Islet of Langerhans (tissue), 1 donor: ENCODE results near the gene VILL.
"Not testable (repeated sequence)": the region's sequence is repeated elsewhere in the genome, so short reads cannot be mapped to it uniquely, and the experiment has no call there.

Experiments used
- FAIRE-seq: peaks from one replicate; lab custom pipeline; 2011; peaks lifted over from hg19 to GRCh38; lab: Jason Lieb, UNC

The VILL gene

DNA sequence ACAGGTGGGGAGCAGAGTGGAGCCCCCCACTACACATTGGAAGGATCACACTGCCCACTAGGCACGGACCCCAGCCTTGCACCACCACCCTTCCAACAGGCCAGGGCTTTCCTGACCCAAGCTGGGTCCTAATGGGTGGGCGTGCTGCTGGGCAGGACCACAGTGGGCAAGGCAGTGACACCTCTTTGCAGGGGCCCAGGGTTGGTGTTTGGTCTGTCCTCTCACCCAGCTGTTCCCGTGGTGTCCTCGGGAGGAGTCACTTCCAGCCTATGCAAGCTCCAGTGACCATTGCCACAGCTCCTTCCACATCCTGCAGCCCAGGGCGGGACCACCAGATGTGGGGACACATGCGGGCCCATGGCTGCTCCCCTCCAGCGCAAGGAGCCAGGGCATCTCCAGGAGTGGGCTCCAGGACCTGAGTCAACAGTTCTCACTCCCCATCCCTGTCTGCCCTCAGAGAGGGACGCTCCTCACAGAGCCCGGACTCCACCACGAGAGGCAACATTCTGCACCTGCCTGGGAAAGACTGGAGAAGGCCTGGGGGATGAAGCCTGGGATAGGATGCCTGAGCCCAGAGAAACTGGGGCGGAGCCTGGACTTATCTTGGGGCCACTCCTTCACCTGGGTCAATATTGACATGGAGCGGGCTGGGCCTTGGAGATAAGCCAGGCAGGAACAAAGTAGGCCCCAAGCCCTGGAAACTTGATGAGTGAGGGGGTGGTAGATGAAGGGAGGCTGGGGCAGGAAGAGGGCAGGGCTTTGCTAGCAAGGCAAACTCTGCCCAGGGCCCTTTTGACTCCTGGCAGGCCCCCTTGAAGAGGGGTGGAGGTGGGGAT is 3.9 kb upstream of the VILL start:
- no peak for FAIRE-seq

DNA sequence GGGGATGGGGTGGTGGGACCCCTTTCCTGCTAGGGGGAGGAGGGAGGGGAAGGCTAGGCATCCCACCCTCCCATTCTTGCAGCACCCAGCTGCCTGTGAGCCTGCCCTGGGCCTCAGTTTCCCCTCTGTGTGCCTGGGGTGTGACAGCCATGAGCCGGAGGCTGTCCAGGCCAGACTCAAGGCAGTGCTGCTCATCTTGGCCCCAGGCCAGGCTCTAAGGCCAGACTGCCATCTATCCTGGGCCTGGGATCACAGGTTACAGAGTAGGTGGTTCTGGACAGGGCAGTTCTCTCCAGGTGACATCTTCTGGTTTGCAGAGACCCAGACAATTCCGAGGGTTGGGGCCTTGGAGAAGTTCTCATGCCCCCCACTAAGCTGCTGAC is 3.3 kb upstream of the VILL start:
- no peak for FAIRE-seq

DNA sequence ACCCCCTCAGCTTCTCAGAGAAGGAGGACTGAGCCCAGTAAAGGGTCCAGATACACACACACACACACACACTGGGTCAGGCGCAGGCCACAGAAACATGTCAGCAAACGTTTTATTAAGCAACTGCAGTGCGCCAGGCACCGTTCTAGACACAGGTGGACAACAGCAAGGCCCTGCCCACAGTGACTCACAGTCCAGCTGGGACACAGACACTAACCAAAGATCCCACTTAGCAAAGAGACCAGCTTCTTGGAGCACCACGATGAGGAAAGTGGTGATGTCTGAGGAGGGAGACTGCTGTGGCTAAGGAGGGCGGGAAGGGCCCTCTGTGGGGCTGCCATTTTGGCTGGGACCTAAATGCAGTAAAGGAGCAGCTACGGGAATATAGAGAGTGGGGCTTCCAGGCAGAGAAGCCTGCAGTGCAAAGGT is 2.8 kb upstream of the VILL start:
- FAIRE-seq: no peak

DNA sequence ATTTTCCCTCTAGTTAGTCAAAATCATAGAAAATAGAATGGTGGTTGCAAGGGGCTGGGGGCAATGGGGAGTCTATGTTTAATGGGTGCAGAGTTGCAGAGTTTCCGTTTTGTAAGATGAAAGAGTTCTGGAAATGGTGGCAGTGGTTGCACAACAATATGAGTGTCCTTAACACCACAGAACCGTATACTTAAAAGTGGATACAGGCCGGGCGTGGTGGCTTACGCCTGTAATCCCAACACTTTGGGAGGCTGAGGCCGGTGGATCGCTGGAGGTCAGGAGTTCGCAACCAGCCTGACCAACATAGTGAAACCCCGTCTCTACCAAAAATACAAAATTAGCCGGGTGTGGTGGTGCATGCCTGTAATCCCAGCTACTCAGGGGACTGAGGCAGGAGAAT is 2.2 kb upstream of the VILL start:
- FAIRE-seq: not testable (repeated sequence)

DNA sequence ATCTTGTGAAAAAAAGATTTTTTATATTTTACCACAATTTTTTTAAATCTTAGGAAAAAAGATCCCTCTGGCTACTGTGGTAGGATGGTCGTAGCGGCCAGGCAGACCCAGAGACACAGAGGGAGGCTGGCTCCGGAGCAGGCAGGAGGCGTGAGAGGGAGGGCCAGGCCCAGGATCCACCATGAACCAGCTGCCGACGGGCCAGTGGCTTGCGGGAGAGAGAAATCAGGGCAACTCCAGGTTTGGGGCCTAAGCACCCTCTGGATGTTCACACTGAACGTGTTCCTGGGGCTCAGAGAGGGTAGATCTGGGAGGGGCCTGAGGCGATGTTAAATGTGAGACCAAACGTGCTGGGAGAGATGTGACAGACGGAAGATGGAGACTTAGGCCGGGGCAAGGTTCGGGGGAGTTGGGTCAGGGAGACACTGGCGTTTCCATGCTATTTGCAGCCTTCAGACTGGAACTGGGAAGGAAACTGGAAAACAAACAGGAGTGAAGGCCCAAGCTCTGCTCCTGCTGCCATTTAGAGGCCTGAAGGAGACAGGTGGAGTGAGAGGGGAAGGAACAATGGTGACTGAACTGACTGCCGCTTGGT is 1.6 kb upstream of the VILL start:
- no peak for FAIRE-seq

DNA sequence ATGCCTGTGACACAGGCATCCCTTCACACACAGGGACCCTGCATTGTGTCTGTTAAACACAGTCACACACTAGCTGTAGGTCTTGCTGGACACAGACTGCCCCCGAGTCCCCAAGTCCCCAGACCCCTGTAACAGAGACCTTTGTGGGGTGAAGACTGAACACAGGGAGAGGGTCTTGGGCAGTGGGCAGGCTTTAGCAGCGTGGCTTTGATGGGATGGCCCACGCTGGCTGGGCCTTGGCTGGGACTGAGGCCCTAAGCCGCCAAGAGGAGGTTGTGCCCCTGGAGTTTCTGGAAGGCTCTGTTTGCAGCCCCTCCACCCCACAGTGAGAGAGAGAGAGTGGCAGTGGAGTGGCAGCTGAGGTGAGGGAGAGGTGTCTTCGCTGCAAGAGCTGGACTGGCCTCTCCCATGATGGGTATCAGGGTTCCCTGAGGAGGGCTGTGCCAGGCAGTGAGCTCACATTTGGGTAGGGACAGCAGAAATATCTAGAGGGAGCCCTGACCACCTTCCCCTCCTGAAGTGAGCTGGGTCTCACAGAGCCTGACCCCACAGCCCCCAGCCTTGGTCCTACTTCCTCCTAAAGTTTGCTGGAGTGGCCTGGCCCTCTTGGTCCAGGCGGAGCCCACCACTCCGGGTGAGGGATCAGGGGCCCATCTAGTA is 635 bp upstream of the VILL start:
- no peak for FAIRE-seq

DNA sequence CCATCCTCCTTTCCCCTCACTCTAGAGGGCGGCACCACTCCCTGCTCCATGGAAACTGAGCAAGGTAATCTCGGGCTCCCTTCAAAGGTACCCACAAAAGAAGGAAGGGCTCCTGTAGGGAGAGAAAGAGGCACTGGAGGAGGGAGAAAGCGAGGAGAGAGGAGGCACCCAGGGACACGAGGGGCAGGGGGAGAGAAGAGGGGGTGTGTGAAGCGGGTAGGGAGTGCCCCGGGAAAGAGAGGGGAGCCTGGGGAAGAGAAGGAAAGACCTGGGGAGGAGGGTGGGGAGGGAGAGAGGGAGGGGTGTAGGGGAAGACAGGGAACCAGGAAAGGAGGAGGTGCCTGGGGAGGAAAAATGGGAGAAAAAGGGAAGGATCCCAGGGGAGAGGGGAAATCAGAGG is 523 bp downstream of the VILL start:
- FAIRE-seq: no peak

DNA sequence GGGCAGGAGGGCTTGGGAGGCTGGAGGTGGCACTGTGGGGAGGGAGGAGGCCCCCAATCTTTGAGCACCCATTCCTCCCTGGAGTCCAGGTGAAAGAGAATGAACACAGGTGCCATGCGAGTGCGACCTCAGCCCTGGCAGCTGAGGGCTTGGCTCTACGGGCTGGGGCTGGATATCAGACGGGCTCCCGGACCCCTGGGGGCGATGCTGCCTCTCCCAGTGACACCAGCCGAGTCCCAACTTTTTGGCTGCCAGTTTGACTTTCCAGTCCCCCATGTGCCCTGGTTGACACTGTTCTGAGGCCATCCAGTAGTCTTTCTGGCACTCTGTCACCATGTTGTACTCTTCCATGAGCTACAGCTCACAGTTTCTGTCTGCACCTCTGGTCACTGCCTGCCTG is 1.2 kb downstream of the VILL start:
- FAIRE-seq: no peak

DNA sequence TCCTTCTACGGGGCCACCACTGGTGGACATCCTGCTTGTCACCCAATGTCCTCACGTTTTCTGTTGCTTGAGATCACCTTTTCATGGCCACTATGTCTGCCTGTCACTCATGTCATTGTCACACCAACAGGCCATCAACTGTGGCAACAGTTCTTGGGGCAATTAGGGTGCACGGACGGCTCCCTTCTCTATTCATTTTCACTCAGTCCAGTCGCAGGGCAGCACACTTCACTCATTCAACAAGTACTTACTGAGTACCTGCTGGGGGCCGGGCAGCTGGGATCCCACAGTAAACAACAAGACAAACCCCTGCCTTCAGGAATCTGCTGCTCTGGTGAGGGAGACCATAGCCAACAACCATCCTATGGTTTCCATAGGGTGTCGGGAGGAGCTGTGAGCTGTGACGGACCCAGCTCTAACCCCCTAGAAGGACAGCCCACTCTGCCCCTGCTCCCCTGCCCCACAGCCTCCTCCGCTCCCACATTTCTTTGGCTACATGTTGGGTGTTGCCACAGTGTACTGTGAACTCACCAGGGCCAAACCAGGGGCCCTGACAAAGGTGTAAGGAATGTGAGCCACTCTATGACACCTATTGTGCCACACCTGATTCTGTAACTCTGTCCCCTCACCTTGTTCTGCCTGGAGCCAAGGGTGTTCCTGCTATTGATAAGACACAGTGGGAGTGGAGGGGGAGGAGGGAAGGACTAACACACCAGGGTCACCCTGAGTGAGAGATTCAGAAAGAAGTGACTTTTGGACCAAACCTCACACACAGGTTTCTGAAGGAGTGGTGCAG is 1.9 kb downstream of the VILL start:
- FAIRE-seq: no peak

DNA sequence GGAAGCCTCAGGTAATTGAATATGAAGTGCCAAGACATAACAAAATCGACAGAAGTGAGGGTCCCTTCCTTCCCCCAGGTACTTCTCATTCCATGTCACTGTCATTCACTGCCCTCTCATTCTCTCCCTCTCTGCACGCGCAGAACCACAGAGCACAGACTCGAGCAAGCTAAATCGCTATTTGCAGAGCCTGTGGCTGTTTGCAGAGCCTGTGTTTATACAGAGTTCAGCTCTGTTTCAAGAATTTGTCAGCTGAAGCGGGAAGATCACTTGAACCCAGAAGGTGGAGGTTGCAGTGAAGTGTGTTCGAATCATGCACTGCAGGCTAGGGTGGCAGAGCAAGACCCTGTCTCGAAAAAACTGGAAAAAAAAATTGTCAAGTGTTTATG is 2.5 kb downstream of the VILL start:
- no peak for FAIRE-seq

DNA sequence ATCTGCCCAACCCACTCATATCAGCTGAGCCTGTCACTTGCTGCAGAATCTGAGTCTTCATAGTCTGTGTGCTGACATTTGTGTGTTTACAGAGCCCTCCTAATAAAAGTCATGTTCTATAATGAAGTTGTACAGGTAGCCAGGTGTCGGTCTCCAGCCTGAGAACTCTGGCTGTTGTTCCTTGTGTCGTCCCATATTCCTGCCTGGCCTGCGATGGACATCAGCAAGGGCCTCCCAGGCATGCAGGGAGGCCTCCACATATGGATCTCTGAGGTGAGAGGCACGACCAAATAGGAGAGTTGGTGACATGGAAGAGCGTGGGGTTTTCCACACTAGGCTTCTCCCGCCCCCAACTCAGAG is 2.9 kb downstream of the VILL start:
- no peak for FAIRE-seq

DNA sequence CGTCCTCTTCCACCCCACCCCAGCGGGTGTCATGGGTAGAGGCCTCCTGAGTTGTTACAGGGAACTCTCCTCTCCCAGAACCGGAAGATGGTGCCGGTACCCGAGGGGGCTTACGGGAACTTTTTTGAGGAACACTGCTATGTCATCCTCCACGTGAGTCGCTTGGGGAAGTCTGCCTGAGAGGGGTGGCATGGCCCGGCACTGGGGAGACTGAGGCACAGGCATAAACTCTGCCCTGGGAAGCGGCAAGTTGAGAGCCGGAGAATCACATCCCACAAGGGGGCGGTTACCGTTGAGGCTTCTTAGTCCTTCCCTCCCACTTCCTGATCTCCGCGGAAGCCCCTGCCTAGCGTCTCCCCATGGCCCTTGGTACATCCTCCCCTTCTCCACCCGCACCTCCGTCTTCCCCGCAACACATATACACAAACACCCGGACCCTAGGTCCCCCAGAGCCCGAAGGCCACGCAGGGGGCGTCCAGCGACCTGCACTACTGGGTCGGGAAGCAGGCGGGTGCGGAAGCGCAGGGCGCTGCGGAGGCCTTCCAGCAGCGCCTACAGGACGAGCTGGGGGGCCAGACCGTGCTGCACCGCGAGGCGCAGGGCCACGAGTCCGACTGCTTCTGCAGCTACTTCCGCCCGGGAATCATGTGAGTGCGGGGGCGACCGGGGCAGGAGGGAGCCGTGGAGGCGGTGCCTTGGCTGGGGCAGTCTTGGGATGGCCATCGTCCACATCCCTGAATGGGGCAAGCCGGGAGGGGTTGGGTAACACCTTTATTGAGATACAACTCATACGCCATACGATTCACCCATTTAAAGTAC is 3.4 kb downstream of the VILL start:
- FAIRE-seq: no peak

DNA sequence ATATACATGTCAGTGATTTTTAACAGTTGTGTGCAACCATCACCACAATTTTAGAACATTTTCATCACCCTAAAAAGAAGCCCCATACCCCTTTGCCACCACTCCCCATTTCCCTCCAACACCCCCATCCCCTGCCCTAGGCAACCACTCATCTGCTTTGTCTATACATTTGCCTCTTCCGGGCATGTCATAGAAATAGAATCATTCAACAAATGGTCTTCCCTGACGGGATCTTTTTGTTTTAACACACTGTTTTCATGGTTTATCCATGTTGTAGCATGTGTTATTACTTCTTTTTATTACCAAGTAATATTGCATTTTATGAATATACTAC is 4.0 kb downstream of the VILL start:
- FAIRE-seq: no peak

DNA sequence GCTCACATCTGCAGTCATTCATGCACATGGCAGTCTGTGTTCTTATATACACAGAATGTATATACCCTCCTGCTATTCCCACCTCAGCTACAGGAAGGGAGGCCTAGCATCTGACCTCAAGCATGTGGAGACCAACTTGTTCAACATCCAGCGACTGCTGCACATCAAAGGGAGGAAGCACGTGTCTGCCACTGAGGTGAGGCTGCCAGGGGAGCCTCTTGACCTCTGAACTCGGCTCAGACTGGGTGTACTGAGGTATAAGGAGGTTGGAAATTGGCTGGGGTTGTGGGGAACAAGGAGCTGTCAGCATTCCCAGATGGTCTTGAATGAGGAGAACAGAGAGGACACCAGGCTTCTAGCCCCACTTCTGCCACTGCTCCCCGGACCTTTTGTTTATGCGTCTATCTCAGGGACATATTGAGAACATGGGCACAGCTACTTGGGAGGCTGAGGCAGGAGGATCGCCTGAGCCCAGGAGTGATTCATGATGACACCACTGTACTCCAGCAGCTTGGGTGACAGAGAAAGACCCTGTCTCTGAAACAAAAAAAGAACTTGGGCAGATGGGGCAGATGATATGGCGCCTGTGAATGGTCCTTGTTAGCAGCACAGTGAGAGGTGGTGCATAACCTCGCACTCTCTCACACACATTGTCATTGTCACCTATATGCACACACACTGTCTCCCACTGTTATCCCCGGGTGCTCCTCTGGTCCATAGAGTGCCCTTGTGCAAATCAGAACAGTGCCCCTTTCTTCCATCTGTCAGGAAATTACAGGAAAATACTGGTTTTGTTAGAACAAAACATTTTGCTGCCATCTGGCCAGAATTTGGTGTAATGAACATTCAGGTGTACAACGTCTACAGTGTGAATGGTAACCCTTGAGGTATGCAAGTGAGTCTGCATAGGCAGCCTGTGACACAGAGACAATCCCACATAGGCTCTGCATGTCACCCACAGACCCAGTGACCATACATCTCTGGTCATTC is 5.4 kb downstream of the VILL start:
- no peak for FAIRE-seq

DNA sequence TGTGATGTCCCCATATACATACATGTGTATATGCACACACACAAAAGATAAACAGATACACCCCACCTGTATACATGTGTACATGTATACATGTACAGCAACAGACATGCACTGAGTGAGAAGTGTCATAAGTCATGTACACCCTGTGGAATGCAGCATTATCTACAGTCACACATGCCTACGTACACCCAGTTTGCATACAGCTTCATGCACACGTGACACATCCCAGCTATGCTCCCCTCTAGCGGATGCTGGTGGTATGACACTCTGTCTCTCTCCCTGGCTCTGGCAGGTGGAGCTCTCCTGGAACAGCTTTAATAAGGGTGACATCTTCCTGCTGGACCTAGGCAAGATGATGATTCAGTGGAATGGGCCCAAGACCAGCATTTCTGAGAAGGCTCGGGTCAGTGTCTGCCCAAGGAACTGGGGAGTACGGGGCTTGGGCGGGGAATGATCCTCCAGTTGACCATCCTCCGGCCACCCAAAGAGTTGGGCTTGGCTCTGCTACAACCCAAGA is 6.3 kb downstream of the VILL start:
- no peak for FAIRE-seq

DNA sequence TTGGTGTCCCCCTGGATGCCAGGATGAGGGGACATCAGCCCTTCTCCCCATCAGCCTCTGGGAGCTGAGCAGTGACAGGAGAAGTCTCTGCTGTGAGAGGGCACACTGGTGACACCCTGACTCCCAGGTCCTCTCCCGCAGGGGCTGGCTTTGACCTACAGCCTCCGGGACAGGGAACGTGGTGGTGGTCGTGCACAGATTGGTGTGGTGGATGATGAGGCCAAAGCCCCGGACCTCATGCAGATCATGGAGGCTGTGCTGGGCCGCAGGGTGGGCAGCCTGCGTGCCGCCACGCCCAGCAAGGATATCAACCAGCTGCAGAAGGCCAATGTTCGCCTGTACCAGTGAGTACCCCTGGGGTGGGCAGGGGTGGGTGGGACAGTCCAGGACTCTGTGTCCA is 6.8 kb downstream of the VILL start:
- FAIRE-seq: no peak

DNA sequence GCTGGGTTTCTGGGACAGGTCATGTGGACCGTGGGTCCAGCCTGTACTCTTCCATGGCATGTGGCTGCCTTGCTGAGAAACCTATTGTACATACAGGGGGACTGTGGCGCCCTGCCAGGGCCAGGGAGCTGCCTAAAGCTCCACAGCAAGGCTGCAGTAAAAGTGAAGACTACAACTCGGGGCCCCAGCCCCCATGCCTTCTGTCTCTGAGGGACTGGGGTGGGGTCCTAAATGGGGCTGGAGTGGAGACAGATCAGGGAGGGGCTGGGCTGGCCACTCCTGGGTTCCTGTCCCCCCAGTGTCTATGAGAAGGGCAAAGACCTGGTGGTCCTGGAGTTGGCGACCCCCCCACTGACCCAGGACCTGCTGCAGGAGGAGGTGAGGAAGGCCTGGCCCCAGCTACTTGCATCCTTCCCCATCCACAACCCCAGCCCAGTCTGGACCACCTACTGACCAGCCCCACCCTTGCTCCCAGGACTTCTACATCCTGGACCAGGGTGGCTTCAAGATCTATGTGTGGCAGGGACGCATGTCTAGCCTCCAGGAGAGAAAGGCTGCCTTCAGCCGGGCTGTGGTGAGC is 7.3 kb downstream of the VILL start:
- no peak for FAIRE-seq

DNA sequence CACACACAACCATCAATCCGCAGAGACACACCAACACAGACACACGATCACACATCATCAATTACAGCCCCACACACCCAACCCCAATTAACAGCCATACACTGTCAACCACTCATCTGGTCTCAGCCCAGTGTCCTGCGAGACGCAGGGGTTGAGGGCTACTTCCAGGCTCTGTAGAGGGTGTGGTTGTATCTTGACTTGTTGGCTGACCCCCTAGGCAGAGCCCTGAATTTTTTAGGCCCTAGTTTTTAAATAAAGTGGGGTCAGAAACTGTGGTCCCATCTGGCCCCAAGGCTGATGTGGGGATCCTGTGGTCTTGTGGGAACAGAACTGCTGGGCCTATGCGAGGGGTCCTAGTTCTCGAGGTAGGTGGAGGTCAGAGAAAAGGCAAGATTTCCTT is 9.2 kb downstream of the VILL start:
- FAIRE-seq: no peak

DNA sequence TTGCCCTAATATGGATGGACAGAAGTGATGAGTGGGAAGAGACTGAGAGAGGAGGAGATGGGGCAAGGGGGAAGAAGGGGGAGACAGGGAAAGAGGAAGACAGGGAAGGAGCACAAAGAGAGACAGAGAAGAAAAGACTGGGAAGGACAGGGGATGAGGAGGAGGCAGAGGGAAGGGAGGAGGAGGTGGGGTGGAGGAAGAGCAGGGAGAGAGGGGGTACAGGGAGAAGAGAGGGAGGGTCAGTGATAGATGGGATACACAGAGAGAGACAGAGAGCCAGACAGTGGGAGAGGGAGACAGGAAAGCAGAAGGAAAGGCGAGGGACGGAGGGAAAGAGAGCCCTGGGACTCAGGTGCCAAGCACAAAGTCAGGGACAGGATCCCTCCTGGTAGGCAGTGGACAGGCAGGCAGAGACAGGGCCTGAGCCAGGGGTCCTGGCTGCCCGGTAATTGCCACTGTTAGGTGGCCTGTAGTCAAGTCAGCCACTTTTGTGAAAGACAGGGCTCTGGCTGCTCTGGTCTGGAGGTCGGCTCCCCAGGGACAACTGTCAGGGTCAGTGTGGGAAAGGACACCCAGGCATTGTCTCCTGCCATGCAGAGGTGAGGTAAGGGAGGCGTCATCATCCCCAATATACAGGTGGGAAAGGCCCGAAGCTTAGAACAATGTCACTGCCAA is 9.8 kb downstream of the VILL start:
- FAIRE-seq: no peak

DNA sequence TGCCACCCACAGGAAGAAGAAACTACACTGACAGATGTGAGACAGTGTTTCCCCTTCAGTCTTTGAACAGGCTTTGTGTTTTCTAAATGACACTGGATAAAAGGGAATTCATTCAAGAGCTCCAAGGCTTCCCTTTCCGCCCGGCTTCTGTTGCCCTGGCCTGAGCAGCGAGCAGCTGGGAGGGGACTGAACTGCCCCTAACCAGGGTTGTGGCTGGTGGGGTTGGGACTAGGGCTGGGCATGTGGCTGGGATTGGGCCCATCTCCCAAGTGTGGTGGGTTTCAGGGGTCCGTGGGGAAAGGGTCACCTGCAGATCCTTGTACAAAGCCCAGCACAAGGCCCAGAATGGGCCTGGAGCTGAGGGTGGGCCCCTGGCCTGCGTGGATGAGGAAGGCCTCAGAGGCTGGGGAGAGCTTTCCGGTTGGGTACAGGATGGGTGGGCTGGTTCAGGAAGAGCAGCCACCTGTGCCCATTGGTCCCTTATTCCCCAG is 10.4 kb downstream of the VILL start:
- no peak for FAIRE-seq
